ENCODE measurements around the gene ROCK2. TPM values are rescaled to one million over a fixed set of nuclear protein-coding genes. Genes with fewer than 3 reads are reported as not detected.

The ROCK2 gene
- total RNA-seq, 3 donors from 2014 or later = 67.7 to 77.8 (median 71.0) TPM

- Histone ChIP-seq H3K4me3 (no peak overlapping the region), H3K9me3 (no peaks in the 10 kb centered on the region), H3K36me3 (ENCODE audit: low read depth) (no peaks in the 10 kb centered on the region), H3K4me1 (ENCODE audit: low read depth) (peaks cover 21% of the 10 kb centered on the region)
- no peak for DNase-seq
- TF ChIP-seq CTCF (IDR thresholded peaks at IDR 0.05) = no peak
- ATAC-seq = peak; percentile 69
- intact Hi-C loops (cut with DNase I, micrococcal nuclease) = no loop called here
Measured at GRCh38 chr2:11305958-11306357, 38.5 kb downstream of the ROCK2 start.

- H3K36me3 ChIP-seq (ENCODE audit: low read depth) = no peaks in the 10 kb centered on the region
- no peak for TF ChIP-seq CTCF (IDR thresholded peaks at IDR 0.05)
- no peak overlapping the region for H3K4me3 ChIP-seq
- ATAC-seq (no peak), DNase-seq (no peak)
- intact Hi-C loops (cut with DNase I, micrococcal nuclease) = no loop called here
- H3K4me1 ChIP-seq (ENCODE audit: low read depth) = peaks cover 21% of the 10 kb centered on the region
- H3K9me3 ChIP-seq = no peaks in the 10 kb centered on the region
Measured at GRCh38 chr2:11305338-11305737, 39.1 kb downstream of the ROCK2 start.

- ATAC-seq (no peak), DNase-seq (no peak)
- no peak for TF ChIP-seq CTCF (IDR thresholded peaks at IDR 0.05)
- Histone ChIP-seq H3K4me3 (no peak overlapping the region), H3K9me3 (no peaks in the 10 kb centered on the region), H3K4me1 (ENCODE audit: low read depth) (peaks cover 21% of the 10 kb centered on the region), H3K36me3 (ENCODE audit: low read depth) (no peaks in the 10 kb centered on the region)
- intact Hi-C loops (cut with DNase I, micrococcal nuclease) = no loop called here
Measured at GRCh38 chr2:11304476-11304875, 40.0 kb downstream of the ROCK2 start.

- Histone ChIP-seq H3K4me3 (no peak overlapping the region), H3K9me3 (no peaks in the 10 kb centered on the region), H3K36me3 (ENCODE audit: low read depth) (no peaks in the 10 kb centered on the region), H3K4me1 (ENCODE audit: low read depth) (peaks cover 18% of the 10 kb centered on the region)
- intact Hi-C loops (cut with DNase I, micrococcal nuclease) = no loop called here
- ATAC-seq = no peak
- TF ChIP-seq CTCF (IDR thresholded peaks at IDR 0.05) = no peak
- no peak for DNase-seq
Measured at GRCh38 chr2:11303290-11304013, 41.0 kb downstream of the ROCK2 start.

GRCh38 chr2:11299439-11299838 lies 45.0 kb downstream of the ROCK2 start:
- no peak overlapping the region for H3K4me3 ChIP-seq
- no peaks in the 10 kb centered on the region for H3K4me1 ChIP-seq (ENCODE audit: low read depth)
- H3K36me3 ChIP-seq (ENCODE audit: low read depth) = no peaks in the 10 kb centered on the region
- TF ChIP-seq CTCF (IDR thresholded peaks at IDR 0.05) = no peak
- ATAC-seq = no peak
- no peaks in the 10 kb centered on the region for H3K9me3 ChIP-seq
- intact Hi-C loops (cut with DNase I, micrococcal nuclease) = no loop called here
- DNase-seq = no peak
